H9 (cell line): Measurements from ENCODE around the gene ANKRD52. TPM values are rescaled to one million over a fixed set of nuclear protein-coding genes. Genes with fewer than 3 reads are reported as not detected.

Source experiments
- DNase-seq: peaks from one replicate; pipeline ENCODE4 v3.0.0-alpha.2; 2017
- H2AFZ ChIP-seq: one replicate; pipeline ENCODE4 v1.6.1; 2013; ENCODE audit warnings: mild to moderate bottlenecking, low read length, control low read depth, moderate library complexity
- H2AK5ac ChIP-seq: 2 replicates; pipeline ENCODE4 v1.6.1; 2013; ENCODE audit warnings: low read length, control low read depth, mixed read lengths; ENCODE audit not compliant: insufficient read length
- H2BK120ac ChIP-seq: one replicate; pipeline ENCODE4 v1.6.1; 2013; ENCODE audit warnings: low read depth, mild to moderate bottlenecking, low read length, control low read depth, inconsistent platforms; ENCODE audit not compliant: poor library complexity, severe bottlenecking
- H2BK12ac ChIP-seq: 2 replicates; pipeline ENCODE4 v1.6.1; 2013; ENCODE audit warnings: low read length, control low read depth, mixed read lengths, low read depth; ENCODE audit not compliant: insufficient read length
- H2BK15ac ChIP-seq: 2 replicates; pipeline ENCODE4 v1.6.1; 2013; ENCODE audit warnings: low read depth, low read length, control low read depth
- H2BK20ac ChIP-seq: one replicate; pipeline ENCODE4 v1.6.1; 2013; ENCODE audit warnings: low read depth, mild to moderate bottlenecking, low read length, control low read depth, inconsistent platforms; ENCODE audit not compliant: poor library complexity, severe bottlenecking
- H2BK5ac ChIP-seq: 2 replicates; pipeline ENCODE4 v1.6.1; 2013; ENCODE audit warnings: low read length, control low read depth, mixed read lengths; ENCODE audit not compliant: insufficient read length
- H3K14ac ChIP-seq: 2 replicates; pipeline ENCODE4 v1.6.1; 2013; ENCODE audit warnings: low read length, control low read depth; ENCODE audit not compliant: insufficient read depth
- H3K18ac ChIP-seq: 2 replicates; pipeline ENCODE4 v1.6.1; 2013; ENCODE audit warnings: low read depth, mild to moderate bottlenecking, mixed read lengths, low read length, control low read depth; ENCODE audit not compliant: insufficient read length
- H3K23ac ChIP-seq: 2 replicates; pipeline ENCODE4 v1.6.1; 2013; ENCODE audit warnings: low read length, control low read depth, mixed read lengths, low read depth; ENCODE audit not compliant: insufficient read length
- H3K23me2 ChIP-seq: 2 replicates; pipeline ENCODE4 v1.6.1; 2013; ENCODE audit warnings: low read depth, mild to moderate bottlenecking, mixed read lengths, low read length, control low read depth; ENCODE audit not compliant: insufficient read length, poor library complexity, severe bottlenecking
- H3K27ac ChIP-seq: 2 replicates; pipeline ENCODE4 v1.5.1; 2013; ENCODE audit warnings: low read length, control low read depth, mixed read lengths, low read depth; ENCODE audit not compliant: insufficient read length
- H3K27me3 ChIP-seq: 2 replicates; pipeline ENCODE4 v1.6.1; 2013; ENCODE audit warnings: low read length, control low read depth, inconsistent platforms; ENCODE audit not compliant: insufficient read depth
- H3K4ac ChIP-seq: 2 replicates; pipeline ENCODE4 v1.6.1; 2013; ENCODE audit warnings: low read depth, mild to moderate bottlenecking, control low read depth, inconsistent platforms, low read length, moderate library complexity
- H3K4me1 ChIP-seq: 2 replicates; pipeline ENCODE4 v1.6.1; 2013; ENCODE audit warnings: low read length, control low read depth, inconsistent platforms; ENCODE audit not compliant: insufficient read depth
- H3K4me2 ChIP-seq: 2 replicates; pipeline ENCODE4 v1.6.1; 2013; ENCODE audit warnings: low read length, control low read depth, mixed read lengths; ENCODE audit not compliant: insufficient read length, insufficient read depth
- H3K56ac ChIP-seq: 2 replicates; pipeline ENCODE4 v1.6.1; 2013; ENCODE audit warnings: low read depth, mild to moderate bottlenecking, mixed read lengths, low read length, control low read depth; ENCODE audit not compliant: insufficient read length
- H3K79me1 ChIP-seq: 2 replicates; pipeline ENCODE4 v1.6.1; 2013; ENCODE audit warnings: low read depth, mild to moderate bottlenecking, moderate library complexity, low read length, control low read depth, inconsistent platforms; ENCODE audit not compliant: insufficient read depth, poor library complexity, severe bottlenecking
- H3K79me2 ChIP-seq: 2 replicates; pipeline ENCODE4 v1.6.1; 2013; ENCODE audit warnings: low read length, control low read depth, inconsistent platforms; ENCODE audit not compliant: insufficient read depth
- H3K9ac ChIP-seq: 2 replicates; pipeline ENCODE4 v1.6.1; 2013; ENCODE audit warnings: low read length, control low read depth, mixed read lengths; ENCODE audit not compliant: insufficient read length; ENCODE audit errors: extremely low read depth
- H3K9me3 ChIP-seq: one replicate; pipeline ENCODE4 v1.6.1; 2013; ENCODE audit warnings: low read depth, low read length, inconsistent platforms; ENCODE audit not compliant: control insufficient read depth
- H3T11ph ChIP-seq: one replicate; pipeline ENCODE4 v1.6.1; 2013; ENCODE audit warnings: mild to moderate bottlenecking, low read length, control low read depth, inconsistent platforms
- H4K20me1 ChIP-seq: one replicate; pipeline ENCODE4 v1.6.1; 2013; ENCODE audit not compliant: control insufficient read depth, insufficient read length, insufficient read depth
- H4K5ac ChIP-seq: 2 replicates; pipeline ENCODE4 v1.6.1; 2013; ENCODE audit warnings: low read depth, mild to moderate bottlenecking, mixed read lengths, low read length, control low read depth; ENCODE audit not compliant: insufficient read length
- H4K8ac ChIP-seq: replicated peaks from 2 replicates; pipeline ENCODE4 v1.6.1; 2013; ENCODE audit warnings: low read length, control low read depth, mixed read lengths, low read depth; ENCODE audit not compliant: insufficient read length
- H4K91ac ChIP-seq: 2 replicates; pipeline ENCODE4 v1.6.1; 2013; ENCODE audit warnings: low read depth, mild to moderate bottlenecking, moderate library complexity, mixed read lengths, low read length, control low read depth; ENCODE audit not compliant: insufficient read length
- H3K27ac Mint-ChIP-seq, 3 experiments: 2 replicates in 2 of 3; 3 replicates in 1 of 3; pipeline ENCODE4 v1.8.0; 2020 to 2021; ENCODE audit warnings: mixed read lengths in 3 of 3, mild to moderate bottlenecking in 1 of 3, moderate library complexity in 1 of 3
- H3K27me3 Mint-ChIP-seq: 2 replicates; pipeline ENCODE4 v1.8.0; 2021; ENCODE audit warnings: low read depth, mild to moderate bottlenecking, moderate library complexity, mixed read lengths
- H3K36me3 Mint-ChIP-seq, 3 experiments: 2 replicates in 2 of 3; 3 replicates in 1 of 3; pipeline ENCODE4 v1.8.0; 2020 to 2021; ENCODE audit warnings: low read depth in 3 of 3, mixed read lengths in 3 of 3; ENCODE audit not compliant: insufficient read depth in 1 of 3
- H3K4me1 Mint-ChIP-seq, 2 experiments: 2 replicates each; pipeline ENCODE4 v1.8.0; 2020; ENCODE audit warnings: mixed read lengths in 2 of 2
- H3K4me3 Mint-ChIP-seq, 2 experiments: 2 replicates in 1 of 2; 3 replicates in 1 of 2; pipeline ENCODE4 v1.8.0; 2020 to 2021; ENCODE audit warnings: mild to moderate bottlenecking in 2 of 2, mixed read lengths in 2 of 2, moderate library complexity in 1 of 2
- H3K9me3 Mint-ChIP-seq, 2 experiments: 2 replicates in 1 of 2; 3 replicates in 1 of 2; pipeline ENCODE4 v1.8.0; 2020; ENCODE audit warnings: mild to moderate bottlenecking in 2 of 2, mixed read lengths in 2 of 2, moderate library complexity in 1 of 2
- CTCF ChIP-seq: fragments of 200-600 bp; sonication (generic); conservative IDR thresholded peaks from 3 replicates; pipeline ENCODE4 v1.8.0; 2021; ENCODE audit warnings: antibody characterized with exemption, mild to moderate bottlenecking
- WGBS: extraction: QIAGEN DNeasy Blood & Tissue Kit; methylation state at CpG from one replicate; pipeline ENCODE4 v1.1.7; 2013; ENCODE audit warnings: missing lambda C conversion rate, low lambda C conversion rate, mixed read lengths; ENCODE audit not compliant: insufficient read length; ENCODE audit errors: extremely low coverage; 5-methylcytosine and 5-hydroxymethylcytosine counted together
- total RNA-seq: library from RNA; stranded (reverse); gene quantifications from 2 replicates; pipeline ENCODE4 v1.2.1, GENCODE V29; 2021

ANKRD52 gene
- total RNA-seq, 1 experiment from 2014 or later: 33.4 TPM

GRCh38 chr12:56242986-56243385 lies 15.2 kb downstream of the ANKRD52 start:
- no peak overlapping the region for H3T11ph ChIP-seq
- no peak overlapping the region for H2BK12ac ChIP-seq
- DNase-seq: no peak
- H3K4me3 Mint-ChIP-seq: no peak overlapping the region
- H3K4me1 Mint-ChIP-seq: 0 out of 4 replicates have a peak, but pooled peaks cover 0 to 5% of the 10 kb centered on the region in 2 experiments
- no peaks in the 10 kb centered on the region for H3K4me1 ChIP-seq
- H3K4ac ChIP-seq: no peak overlapping the region
- no peak overlapping the region for H4K91ac ChIP-seq
- no peak overlapping the region for H3K4me2 ChIP-seq
- no peak overlapping the region for H4K8ac ChIP-seq
- H3K79me2 ChIP-seq: no peaks in the 10 kb centered on the region
- no peak overlapping the region for H2BK120ac ChIP-seq
- no peak overlapping the region for H2AK5ac ChIP-seq
- TF ChIP-seq CTCF: no peak
- no peaks in the 10 kb centered on the region for H4K20me1 ChIP-seq
- no peak overlapping the region for H3K18ac ChIP-seq
- no peak overlapping the region for H4K5ac ChIP-seq
- H3K9me3 ChIP-seq: no peaks in the 10 kb centered on the region
- no peak overlapping the region for H2BK15ac ChIP-seq
- H3K27me3 ChIP-seq: no peaks in the 10 kb centered on the region
- H3K9ac ChIP-seq: no peak overlapping the region
- H2BK20ac ChIP-seq: no peak overlapping the region
- H3K23ac ChIP-seq: no peak overlapping the region
- no peak overlapping the region for H3K14ac ChIP-seq
- no peaks in the 10 kb centered on the region for H3K23me2 ChIP-seq
- H2BK5ac ChIP-seq: no peak overlapping the region
- H3K9me3 Mint-ChIP-seq: no peaks in the 10 kb centered on the region
- H3K27ac Mint-ChIP-seq: no peak overlapping the region
- H3K79me1 ChIP-seq: no peaks in the 10 kb centered on the region
- H2AFZ ChIP-seq: no peak overlapping the region
- no CpG with 5 or more reads among the region's 13 CpGs for WGBS
- H3K27ac ChIP-seq: no peak overlapping the region
- H3K27me3 Mint-ChIP-seq: no peaks in the 10 kb centered on the region
- H3K56ac ChIP-seq: no peak overlapping the region
- H3K36me3 Mint-ChIP-seq: peaks cover 57 to 76% (median 75%) of the 10 kb centered on the region in 3 experiments
